ENCODE results near the gene TTC27.

DNA sequence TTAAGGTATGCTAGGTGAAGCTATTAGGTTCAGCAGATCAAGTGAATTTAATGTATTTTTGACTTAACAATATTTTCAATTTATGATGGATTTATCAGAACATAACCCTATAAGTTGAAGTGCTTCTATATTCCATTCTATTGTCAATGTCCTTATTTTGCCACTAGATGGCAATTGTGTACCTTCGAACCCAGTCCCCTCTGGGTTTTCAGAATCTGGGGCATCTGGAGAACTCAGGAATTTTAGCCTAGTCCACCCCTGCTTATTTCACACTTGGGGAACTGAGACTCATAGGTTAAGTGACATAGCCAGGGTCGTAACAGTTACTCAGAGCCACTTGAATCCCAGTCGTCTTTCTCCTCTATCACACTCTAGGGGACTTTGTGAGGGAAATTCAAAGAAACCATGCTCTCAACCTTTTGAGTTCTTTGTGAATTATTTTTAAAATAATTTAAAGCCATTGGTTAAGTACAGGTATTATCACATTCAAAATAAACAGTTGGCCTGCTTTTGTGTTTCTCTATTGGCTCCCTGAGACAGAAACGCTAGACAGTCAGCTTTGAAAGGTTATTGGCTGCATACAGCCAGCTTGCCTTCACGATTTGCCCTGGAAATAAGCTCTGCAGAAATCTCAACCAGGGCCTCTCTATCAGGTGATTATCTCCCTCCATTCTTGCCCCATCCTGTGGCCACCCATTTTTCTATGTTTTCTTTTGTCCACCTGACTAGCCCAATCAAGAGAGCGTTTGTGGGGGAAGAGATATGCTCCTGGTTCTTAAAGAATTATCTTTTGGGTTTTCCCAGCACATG is 145.0 kb downstream of the TTC27 start:
- TF ChIP-seq TAF1 (IDR thresholded peaks at IDR 0.05; ENCODE audit: borderline replicate concordance, low read depth, low read length) (no peak), POLR2A (IDR thresholded peaks at IDR 0.05; ENCODE audit: low read depth, low read length) (no peak), HDAC6 (IDR thresholded peaks at IDR 0.05; ENCODE audit: unreplicated experiment) (no peak), RCOR1 (conservative IDR thresholded peaks at IDR 0.05; ENCODE audit: low read depth, low read length) (no peak)
